ENCODE measurements around the gene MRGPRD. TPM values are rescaled to one million over a fixed set of nuclear protein-coding genes. Genes with fewer than 3 reads are reported as not detected.

MRGPRD gene
- total RNA-seq: not detected

GRCh38 chr11:68980776-68981065 lies at the start of gene MRGPRD:
MRGPRD (minus strand) TSS chr11:68980986; CDS start chr11:68980986, 0 bp downstream.

GRCh38 chr11:69013009-69013951 lies 32.5 kb upstream of the MRGPRD start, which contains the start of gene MRGPRF:
MRGPRF (minus strand) TSS chr11:69013246; CDS start chr11:69009901, 3,345 bp downstream.

Other genes starting within 250 kb of the MRGPRD start
- not detected for gene TESMIN, start 229.5 kb downstream of the MRGPRD start, total RNA-seq
- 7.2 TPM for gene CPT1A, start 139.1 kb downstream of the MRGPRD start, total RNA-seq
- 26.9 TPM for gene MRPL21, start 77.2 kb downstream of the MRGPRD start, total RNA-seq
- 24.1 TPM for gene IGHMBP2, start 77.1 kb downstream of the MRGPRD start, total RNA-seq
- not detected for gene MRGPRF, start 32.3 kb upstream of the MRGPRD start, total RNA-seq
- gene TPCN2, start 67.9 kb upstream of the MRGPRD start, total RNA-seq: 21.9 TPM
- 4.1 TPM for gene SMIM38, start 174.9 kb upstream of the MRGPRD start, total RNA-seq